Articular chondrocyte of knee joint (primary cell): ENCODE data around the gene GPR160. TPM values are rescaled to one million over a fixed set of nuclear protein-coding genes. Genes with fewer than 3 reads are reported as not detected.

Experiments
- small RNA-seq: library from RNA; depleted of rRNA; stranded (forward); fragments of <200 nt; gene quantifications from one replicate; pipeline ENCODE3, GENCODE V24; 2012
- total RNA-seq: library from RNA; depleted of rRNA; stranded (reverse); fragments of >200 nt; gene quantifications from 2 replicates; pipeline ENCODE4 v1.2.3, GENCODE V29; 2012

The GPR160 gene, protein sequence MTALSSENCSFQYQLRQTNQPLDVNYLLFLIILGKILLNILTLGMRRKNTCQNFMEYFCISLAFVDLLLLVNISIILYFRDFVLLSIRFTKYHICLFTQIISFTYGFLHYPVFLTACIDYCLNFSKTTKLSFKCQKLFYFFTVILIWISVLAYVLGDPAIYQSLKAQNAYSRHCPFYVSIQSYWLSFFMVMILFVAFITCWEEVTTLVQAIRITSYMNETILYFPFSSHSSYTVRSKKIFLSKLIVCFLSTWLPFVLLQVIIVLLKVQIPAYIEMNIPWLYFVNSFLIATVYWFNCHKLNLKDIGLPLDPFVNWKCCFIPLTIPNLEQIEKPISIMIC
- total RNA-seq = 0.26 and 0.65 TPM in 2 replicates

DNA sequence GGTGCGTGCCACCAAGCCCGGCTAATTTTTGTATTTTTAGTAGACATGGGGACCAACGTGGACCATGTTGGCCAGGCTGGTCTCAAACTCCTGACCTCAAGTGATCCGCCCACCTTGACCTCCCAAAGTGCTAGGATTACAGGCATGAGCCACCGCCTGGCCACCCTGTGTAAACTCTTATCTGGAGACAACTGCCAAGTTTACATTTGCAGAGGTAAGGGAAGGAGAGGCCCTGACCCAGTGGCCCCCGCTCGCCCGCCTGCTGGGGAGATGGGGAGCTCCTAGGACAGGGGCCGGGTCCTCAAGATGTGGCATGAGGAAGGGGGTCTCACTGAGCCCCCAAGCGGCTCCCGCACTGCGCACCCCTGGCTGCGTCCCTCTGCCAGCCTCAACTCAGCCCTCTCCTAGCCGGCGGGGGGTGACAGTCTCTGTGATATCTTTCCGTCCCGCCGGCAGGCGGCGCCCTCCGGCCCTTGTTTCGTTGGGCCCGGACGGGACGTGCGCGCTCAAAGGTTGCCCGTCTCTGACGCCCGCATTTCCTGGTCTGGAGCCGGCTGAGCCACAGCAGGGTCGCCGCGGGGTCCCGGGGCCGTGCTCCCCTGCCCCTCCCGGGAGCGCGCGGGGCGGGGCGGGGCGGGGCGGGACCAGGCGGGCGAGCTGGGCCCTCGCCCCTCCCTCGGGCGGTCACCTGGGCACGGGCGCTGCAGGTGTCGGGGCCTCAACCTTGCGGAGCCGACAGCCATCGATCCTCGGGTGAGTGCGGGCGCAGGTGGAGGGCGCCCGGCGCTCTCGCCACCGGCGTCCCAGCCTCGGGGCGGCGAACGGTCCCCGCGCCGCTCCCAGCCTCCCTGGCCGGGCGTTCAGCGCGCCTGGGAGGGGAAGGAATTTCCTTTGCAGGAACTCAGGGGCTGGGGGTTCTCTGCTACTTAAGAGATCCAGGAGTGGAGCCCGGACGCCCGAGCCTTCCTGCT, at the start of gene GPR160:
GPR160 (plus strand) TSS at position 533 of the 971 bp plus-strand sequence. CDS start 45,978 bp downstream, outside the sequence.

Small RNA genes within 50 kb of the gene (small RNA-seq; reads per million reads assigned to genes)
- gene RNU4-38P = not detected

Other genes starting within 250 kb of the GPR160 start
- gene LRRIQ4, start 225.1 kb upstream of the GPR160 start, total RNA-seq = under 0.01 TPM in 1 of 2 replicates, not detected in the other
- 6.1 and 11.1 TPM in 2 replicates for gene LRRC34, start 225.1 kb upstream of the GPR160 start, total RNA-seq
- not detected in 2 replicates for gene LRRC31, start 168.1 kb upstream of the GPR160 start, total RNA-seq
- not detected in 2 replicates for gene SAMD7, start 126.4 kb upstream of the GPR160 start, total RNA-seq
- gene SEC62, start 71.2 kb upstream of the GPR160 start, total RNA-seq = 60.6 and 66.2 TPM in 2 replicates
- 51.6 and 64.9 TPM in 2 replicates for gene PHC3, start 143.7 kb downstream of the GPR160 start, total RNA-seq
- gene PRKCI, start 184.4 kb downstream of the GPR160 start, total RNA-seq = 54.6 and 65.1 TPM in 2 replicates